ENCODE measurements around the gene OPN1SW.

OPN1SW gene

DNA sequence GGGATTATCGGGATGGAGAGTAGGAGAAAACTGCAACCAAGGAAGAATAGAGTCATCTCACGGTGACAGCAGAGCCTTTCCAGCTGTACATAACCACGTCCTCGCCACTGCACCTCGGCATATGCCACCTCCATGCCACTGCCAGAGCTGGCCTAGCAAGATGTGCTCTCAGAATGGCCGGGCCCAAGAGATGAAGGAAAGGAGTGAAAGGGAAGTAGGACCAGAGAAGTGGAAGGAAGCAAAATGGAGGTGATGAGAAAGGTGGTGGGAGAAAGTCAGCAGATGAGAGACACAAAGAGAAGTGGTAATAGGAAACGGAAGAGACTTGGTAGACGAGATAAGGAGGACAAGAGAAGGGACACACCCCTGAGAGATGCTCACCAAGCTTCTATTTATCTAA is 44.4 kb downstream of the OPN1SW start:
- no peak for DNase-seq

DNA sequence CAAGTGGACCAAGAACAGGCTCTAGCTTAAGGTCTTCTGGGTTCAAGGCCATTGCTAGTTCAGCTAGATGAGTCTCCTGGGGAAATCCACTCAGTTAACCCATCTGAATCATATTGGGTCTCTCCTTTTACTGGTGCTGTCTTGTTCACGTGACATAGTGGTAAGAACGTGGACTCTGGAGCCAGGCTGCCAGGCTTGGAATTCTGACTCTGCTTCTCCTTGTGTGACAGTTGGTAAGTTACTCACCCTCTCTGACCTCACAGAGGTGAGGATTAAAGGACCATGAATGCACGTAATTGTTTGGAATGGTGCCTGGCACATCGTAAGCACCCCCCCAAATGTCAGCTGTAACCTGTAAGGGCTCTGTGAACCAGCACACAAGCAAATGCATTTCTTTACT is 46.1 kb downstream of the OPN1SW start:
- no peak for DNase-seq

DNA sequence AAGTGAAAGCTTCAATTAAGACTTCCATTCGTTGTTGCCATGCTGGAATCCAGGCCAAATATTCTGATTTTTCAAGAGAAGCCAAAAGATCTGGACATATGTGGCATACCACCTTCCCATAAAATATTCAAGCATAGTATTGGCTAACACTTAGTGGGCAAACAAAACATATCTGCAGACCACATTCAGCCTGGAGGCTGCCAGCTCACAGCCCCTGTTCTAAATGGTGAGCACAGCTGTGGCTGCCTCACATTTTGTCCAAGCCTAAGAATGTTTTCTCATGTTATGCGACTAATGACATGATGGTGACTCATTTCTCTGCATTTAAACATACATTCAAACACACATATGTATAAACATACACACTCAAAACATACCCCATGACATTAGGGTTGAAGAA is 47.0 kb downstream of the OPN1SW start:
- no peak for DNase-seq

DNA sequence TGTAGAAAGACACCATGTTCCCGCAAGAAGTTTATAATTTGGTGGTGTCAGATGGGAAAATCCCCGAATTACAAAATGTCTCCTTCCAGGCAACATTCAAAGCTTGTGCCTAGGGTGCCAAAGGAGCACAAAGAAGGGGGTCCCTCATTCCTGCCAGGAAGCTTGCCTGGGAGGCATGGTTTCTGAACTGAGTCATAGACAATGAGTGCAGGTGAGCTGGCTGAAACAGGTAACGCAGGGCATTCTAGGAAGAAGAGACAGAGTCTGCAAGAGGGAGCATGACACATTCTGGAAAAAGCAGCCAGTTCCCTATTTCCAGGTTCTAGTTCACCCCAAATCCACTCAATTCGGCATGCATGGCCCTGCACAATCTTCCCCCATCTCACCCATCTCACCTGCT is 48.4 kb downstream of the OPN1SW start:
- DNase-seq = no peak

DNA sequence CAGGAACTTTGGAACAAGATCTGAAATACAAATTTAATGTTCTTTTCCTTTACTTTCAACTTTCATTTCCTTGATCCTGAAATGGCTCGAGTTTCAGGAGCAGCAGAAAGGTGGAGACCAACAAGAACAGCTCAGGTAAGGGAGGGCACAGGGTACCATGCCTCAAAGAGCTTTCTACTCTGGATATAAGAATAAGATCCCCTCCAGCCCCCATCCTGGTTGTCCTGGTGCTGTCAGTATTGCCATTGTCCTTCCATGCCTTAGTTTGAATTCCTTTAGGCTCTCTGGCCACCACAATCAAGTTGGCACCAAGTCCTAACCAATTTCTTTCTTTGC is 48.9 kb downstream of the OPN1SW start:
- DNase-seq = no peak

DNA sequence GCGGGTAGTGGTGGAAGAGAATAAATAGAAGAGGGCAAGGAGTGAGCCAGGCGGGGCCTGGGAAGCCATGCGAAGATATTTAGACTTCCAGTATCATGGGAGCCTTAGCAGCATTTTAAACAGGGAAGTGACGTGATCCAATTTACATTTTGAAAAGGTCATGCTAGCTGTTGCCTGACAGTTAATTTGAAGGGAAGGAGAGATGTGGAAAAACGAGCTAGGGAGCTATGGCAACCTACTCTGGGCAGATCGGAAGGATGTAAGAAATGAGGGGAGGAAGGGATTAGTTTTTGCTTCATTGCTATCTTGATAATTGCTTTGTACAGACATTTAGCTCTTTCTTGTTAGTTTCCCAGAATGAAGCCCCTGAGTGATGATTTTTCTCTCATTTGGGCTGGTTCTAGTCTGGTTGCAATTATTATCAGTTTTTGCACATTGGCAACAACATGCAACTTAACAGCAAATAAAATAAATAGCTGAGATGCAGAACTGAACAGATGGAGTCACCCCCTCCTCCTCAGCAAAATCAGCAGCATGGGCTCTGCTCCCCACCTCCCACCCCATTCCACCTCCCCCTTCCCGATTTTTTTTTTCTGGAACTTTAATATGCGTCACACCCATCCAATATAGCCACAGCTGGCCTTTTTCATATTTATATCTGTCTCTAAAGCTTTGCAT is 49.4 kb downstream of the OPN1SW start:
- DNase-seq = no peak

DNA sequence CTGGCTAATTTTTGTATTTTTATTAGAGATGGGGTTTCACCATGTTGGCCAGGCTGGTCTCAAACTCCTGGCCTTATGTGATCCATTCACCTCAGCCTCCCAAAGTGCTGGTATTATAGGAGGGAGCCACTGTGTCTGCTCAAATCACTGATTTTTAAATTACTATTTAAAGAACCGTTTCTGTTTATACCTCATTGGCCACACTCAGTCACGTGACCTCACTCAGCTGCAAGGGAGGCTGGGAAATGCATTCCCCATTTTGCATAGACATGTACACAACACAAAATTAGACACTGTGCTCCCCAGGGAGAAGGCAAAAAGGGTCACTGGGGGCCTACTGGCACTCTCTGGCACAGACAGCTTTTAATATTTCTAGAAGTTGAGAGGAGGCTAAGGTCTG is 50.1 kb downstream of the OPN1SW start:
- no peak for DNase-seq

DNA sequence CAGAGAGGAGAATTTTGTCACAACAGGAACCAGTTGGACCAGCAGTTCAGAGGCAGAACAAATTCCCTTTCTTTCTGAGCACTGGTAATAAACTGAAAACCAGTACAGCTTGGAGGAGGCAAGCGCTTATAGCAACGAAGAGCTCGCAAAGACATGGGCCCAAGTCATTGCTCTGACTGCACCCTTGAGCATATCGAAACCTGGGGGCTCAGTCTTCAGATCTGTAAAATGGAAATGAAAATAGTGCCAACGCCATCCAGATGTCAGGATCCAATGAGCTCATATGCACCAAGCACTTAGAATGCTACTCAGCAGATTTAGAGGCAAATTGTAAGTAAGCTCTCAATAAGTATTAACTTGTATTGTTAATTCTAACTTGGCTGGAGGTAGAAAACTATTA is 50.9 kb downstream of the OPN1SW start:
- DNase-seq = no peak

Measured in activated CD8-positive, alpha-beta memory T cell treated with anti-CD3 and anti-CD28 coated beads, Interleukin-2, amount 50 U/mL, for 4 hours (primary cell).